Thyroid gland (tissue), 4 donors: ENCODE results near the gene ANK3.

Experiments used
- POLR2A ChIP-seq, 2 donors: fragments of 450-650 bp; IDR thresholded peaks; one replicate each; pipeline ENCODE4 v1.6.1; 2017; ENCODE audit warnings: antibody characterized with exemption in 2 of 2, mild to moderate bottlenecking in 2 of 2, moderate library complexity in 1 of 2
- TF ChIP-seq, protein P1 (sequence below), 6 experiments: fragments of 200-600 bp in 3 of 6; fragments of 450-650 bp in 3 of 6; sonication (generic) in 3 of 6; IDR thresholded peaks; one replicate each; pipeline ENCODE4 v1.5.1; 2016 to 2019; ENCODE audit warnings: antibody characterized with exemption in 6 of 6, mild to moderate bottlenecking in 2 of 6, inconsistent platforms in 1 of 6, moderate library complexity in 1 of 6

DNA sequence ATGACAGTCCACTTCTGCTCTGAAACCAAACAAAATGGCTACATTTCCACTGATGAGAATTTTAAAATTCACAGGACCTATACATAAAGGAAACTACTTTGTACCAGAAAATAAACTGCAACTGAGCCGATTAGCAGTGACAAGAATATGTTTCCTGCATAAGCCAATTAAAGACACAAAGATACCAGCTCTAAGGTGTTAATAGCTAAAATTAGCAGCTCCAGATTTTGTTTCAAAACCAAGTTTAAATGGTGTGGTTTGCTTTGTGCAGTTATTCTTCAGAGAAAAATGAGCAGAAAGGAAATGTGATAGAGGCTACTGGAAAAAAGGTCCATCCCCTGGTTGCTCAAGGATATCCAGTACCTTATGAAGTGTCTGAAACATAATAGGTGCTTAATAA lies 123.2 kb downstream of the ANK3 start:
- no peak for TF ChIP-seq POLR2A (IDR thresholded peaks at IDR 0.05)
- TF ChIP-seq, protein P1, sequence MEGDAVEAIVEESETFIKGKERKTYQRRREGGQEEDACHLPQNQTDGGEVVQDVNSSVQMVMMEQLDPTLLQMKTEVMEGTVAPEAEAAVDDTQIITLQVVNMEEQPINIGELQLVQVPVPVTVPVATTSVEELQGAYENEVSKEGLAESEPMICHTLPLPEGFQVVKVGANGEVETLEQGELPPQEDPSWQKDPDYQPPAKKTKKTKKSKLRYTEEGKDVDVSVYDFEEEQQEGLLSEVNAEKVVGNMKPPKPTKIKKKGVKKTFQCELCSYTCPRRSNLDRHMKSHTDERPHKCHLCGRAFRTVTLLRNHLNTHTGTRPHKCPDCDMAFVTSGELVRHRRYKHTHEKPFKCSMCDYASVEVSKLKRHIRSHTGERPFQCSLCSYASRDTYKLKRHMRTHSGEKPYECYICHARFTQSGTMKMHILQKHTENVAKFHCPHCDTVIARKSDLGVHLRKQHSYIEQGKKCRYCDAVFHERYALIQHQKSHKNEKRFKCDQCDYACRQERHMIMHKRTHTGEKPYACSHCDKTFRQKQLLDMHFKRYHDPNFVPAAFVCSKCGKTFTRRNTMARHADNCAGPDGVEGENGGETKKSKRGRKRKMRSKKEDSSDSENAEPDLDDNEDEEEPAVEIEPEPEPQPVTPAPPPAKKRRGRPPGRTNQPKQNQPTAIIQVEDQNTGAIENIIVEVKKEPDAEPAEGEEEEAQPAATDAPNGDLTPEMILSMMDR (IDR thresholded peaks at IDR 0.05), result no peak
